ENCODE data around the gene AK1. TPM values are rescaled to one million over a fixed set of nuclear protein-coding genes. Genes with fewer than 3 reads are reported as not detected.

The AK1 gene
- total and polyA plus RNA-seq, 12 donors: 51.9 to 242 (median 91.9) TPM

- no peak for TF ChIP-seq CTCF (IDR thresholded peaks at IDR 0.05)
- no peak for TF ChIP-seq POLR2A (IDR thresholded peaks at IDR 0.05)
- H3K9me3 ChIP-seq (replicated peaks in 1 of 3): no peaks in the 10 kb centered on the region
- intact Hi-C loops (cut with DNase I): loop anchor here in 1 of 2 donors (5.0 kb wide), 2 partner anchors 33 to 132 kb away; no protein-coding TSS in a partner anchor
- 35 to 60% (median 43%) methylated on average over 1 to 10 of the region's 10 CpGs; no CpG with 5 or more reads in 1 of the 4 donors for WGBS, 4 donors
- peaks cover 0 to 23% of the 10 kb centered on the region in 2 donors for H3K36me3 ChIP-seq (replicated peaks in 1 of 2)
- peaks cover 20 to 45% of the 10 kb centered on the region in 2 donors for H3K4me1 ChIP-seq (replicated peaks in 1 of 2)
- H3K27me3 ChIP-seq: no peaks in the 10 kb centered on the region
- no peak overlapping the region for H3K4me3 ChIP-seq
- H3K27ac ChIP-seq: peak overlapping the region in 2 of 5 donors; percentile 17 to 31
- peak; percentile 76 to 94 (median 91) for DNase-seq
These were observed 3.6 kb downstream of the AK1 start for GRCh38 chr9:127873886-127874285.

- peaks cover 20 to 41% of the 10 kb centered on the region in 2 donors for H3K4me1 ChIP-seq (replicated peaks in 1 of 2)
- H3K27ac ChIP-seq: peak overlapping the region in 1 of 5 donors; percentile 11
- WGBS, 4 donors: 69 to 87% (median 81%) methylated on average over 5 to 19 of the region's 19 CpGs
- DNase-seq: no peak
- TF ChIP-seq CTCF (IDR thresholded peaks at IDR 0.05): no peak
- no peak for TF ChIP-seq POLR2A (IDR thresholded peaks at IDR 0.05)
- no peaks in the 10 kb centered on the region for H3K9me3 ChIP-seq (replicated peaks in 1 of 3)
- peaks cover 0 to 25% of the 10 kb centered on the region in 2 donors for H3K36me3 ChIP-seq (replicated peaks in 1 of 2)
- no peak overlapping the region for H3K4me3 ChIP-seq
- intact Hi-C loops (cut with DNase I): loop anchor here in 1 of 2 donors (5.0 kb wide), 2 partner anchors 34 to 131 kb away; no protein-coding TSS in a partner anchor
- H3K27me3 ChIP-seq: no peaks in the 10 kb centered on the region
These were observed 4.2 kb downstream of the AK1 start for GRCh38 chr9:127873223-127873691.

GRCh38 chr9:127872369-127873222 lies 4.9 kb downstream of the AK1 start:
- DNase-seq: no peak
- peaks cover 0 to 29% of the 10 kb centered on the region in 2 donors for H3K36me3 ChIP-seq (replicated peaks in 1 of 2)
- TF ChIP-seq CTCF (IDR thresholded peaks at IDR 0.05) (no peak), POLR2A (IDR thresholded peaks at IDR 0.05) (no peak)
- H3K27ac ChIP-seq: no peak overlapping the region
- no peaks in the 10 kb centered on the region for H3K9me3 ChIP-seq (replicated peaks in 1 of 3)
- peaks cover 14 to 35% of the 10 kb centered on the region in 2 donors for H3K4me1 ChIP-seq (replicated peaks in 1 of 2)
- 89 to 96% (median 93%) methylated on average over 7 to 20 of the region's 20 CpGs for WGBS, 4 donors
- no peaks in the 10 kb centered on the region for H3K27me3 ChIP-seq
- intact Hi-C loops (cut with DNase I): loop anchor here in 1 of 2 donors (5.0 kb wide), 2 partner anchors 35 to 130 kb away; no protein-coding TSS in a partner anchor
- H3K4me3 ChIP-seq: no peak overlapping the region

- no peak for DNase-seq
- Histone ChIP-seq H3K27me3 (no peaks in the 10 kb centered on the region), H3K36me3 (replicated peaks in 1 of 2) (peaks cover 0 to 29% of the 10 kb centered on the region in 2 donors), H3K4me1 (replicated peaks in 1 of 2) (peaks cover 7 to 28% of the 10 kb centered on the region in 2 donors), H3K9me3 (replicated peaks in 1 of 3) (no peaks in the 10 kb centered on the region), H3K4me3 (no peak overlapping the region), H3K27ac (no peak overlapping the region)
- 88 to 95% (median 91%) methylated on average over 8 to 9 of the region's 9 CpGs for WGBS, 4 donors
- TF ChIP-seq POLR2A (IDR thresholded peaks at IDR 0.05) (no peak), CTCF (IDR thresholded peaks at IDR 0.05) (no peak)
- intact Hi-C loops (cut with DNase I): loop anchor here in 1 of 2 donors (5.0 kb wide), 2 partner anchors 36 to 129 kb away; no protein-coding TSS in a partner anchor
These were observed 5.9 kb downstream of the AK1 start for GRCh38 chr9:127871531-127871930.

Data from adrenal gland (tissue), 12 donors.